Panc1 (cell line): ENCODE results near the gene KAZN.

Experiments
- POLR2AphosphoS5 ChIP-seq: IDR thresholded peaks from 2 replicates; pipeline ENCODE4 v1.6.1; 2012; ENCODE audit warnings: mild to moderate bottlenecking, low read depth, low read length, moderate library complexity
- SIN3A ChIP-seq: IDR thresholded peaks from 2 replicates; pipeline ENCODE4 v1.6.1; 2012; ENCODE audit warnings: low read depth, mild to moderate bottlenecking, low read length, moderate library complexity, borderline replicate concordance; ENCODE audit not compliant: insufficient read depth
- TCF7L2 ChIP-seq: IDR thresholded peaks from 2 replicates; pipeline ENCODE4 v1.6.1; 2011; ENCODE audit warnings: mild to moderate bottlenecking, low read depth, low read length, inconsistent platforms
- TF ChIP-seq, protein P1 (sequence below), 2 experiments: IDR thresholded peaks; 2 replicates each; pipeline ENCODE4 v1.6.1; 2011 to 2012; ENCODE audit warnings: low read depth in 2 of 2, control low read depth in 1 of 2, low read length in 1 of 2, mild to moderate bottlenecking in 1 of 2, moderate library complexity in 1 of 2; ENCODE audit not compliant: insufficient read depth in 1 of 2
- TF ChIP-seq, protein P2 (sequence below): fragments of 450-650 bp; IDR thresholded peaks from 2 replicates; pipeline ENCODE4 v1.5.1; 2017; ENCODE audit warnings: mild to moderate bottlenecking

DNA sequence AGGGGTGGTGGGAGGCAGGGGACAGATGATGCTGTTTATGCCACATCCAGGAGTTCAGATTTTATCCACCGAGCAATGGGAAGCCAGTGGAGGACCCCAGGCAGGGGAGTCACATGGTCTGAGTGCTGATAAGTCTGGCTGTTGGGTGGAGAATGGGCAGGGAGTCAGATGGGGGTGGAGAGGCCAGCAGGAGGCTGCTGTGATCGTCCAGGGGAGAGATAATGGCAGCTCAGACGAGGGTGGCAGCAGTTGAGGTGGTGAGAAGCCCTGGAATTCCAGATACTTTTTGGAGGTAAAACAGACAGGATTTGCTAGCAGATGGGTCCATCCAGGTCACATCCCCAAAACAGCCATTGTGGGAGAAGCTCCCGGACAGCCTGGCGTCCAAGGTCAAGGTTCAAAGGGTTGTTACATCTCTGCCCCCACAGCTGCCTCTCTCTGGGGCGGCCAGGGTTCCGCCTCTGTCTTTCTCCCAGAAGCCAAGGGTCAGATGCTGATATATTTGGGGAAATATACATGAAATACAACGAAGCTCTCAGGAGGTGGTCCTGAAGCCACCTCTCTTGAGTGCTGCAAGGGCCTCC is 303.0 kb downstream of the KAZN start:
- TF ChIP-seq, protein P1, sequence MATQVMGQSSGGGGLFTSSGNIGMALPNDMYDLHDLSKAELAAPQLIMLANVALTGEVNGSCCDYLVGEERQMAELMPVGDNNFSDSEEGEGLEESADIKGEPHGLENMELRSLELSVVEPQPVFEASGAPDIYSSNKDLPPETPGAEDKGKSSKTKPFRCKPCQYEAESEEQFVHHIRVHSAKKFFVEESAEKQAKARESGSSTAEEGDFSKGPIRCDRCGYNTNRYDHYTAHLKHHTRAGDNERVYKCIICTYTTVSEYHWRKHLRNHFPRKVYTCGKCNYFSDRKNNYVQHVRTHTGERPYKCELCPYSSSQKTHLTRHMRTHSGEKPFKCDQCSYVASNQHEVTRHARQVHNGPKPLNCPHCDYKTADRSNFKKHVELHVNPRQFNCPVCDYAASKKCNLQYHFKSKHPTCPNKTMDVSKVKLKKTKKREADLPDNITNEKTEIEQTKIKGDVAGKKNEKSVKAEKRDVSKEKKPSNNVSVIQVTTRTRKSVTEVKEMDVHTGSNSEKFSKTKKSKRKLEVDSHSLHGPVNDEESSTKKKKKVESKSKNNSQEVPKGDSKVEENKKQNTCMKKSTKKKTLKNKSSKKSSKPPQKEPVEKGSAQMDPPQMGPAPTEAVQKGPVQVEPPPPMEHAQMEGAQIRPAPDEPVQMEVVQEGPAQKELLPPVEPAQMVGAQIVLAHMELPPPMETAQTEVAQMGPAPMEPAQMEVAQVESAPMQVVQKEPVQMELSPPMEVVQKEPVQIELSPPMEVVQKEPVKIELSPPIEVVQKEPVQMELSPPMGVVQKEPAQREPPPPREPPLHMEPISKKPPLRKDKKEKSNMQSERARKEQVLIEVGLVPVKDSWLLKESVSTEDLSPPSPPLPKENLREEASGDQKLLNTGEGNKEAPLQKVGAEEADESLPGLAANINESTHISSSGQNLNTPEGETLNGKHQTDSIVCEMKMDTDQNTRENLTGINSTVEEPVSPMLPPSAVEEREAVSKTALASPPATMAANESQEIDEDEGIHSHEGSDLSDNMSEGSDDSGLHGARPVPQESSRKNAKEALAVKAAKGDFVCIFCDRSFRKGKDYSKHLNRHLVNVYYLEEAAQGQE (IDR thresholded peaks at IDR 0.05; ENCODE audit: insufficient read depth in 1 of 2, low read depth in 2 of 2, low read length in 1 of 2) = no peak
- TF ChIP-seq, protein P2, sequence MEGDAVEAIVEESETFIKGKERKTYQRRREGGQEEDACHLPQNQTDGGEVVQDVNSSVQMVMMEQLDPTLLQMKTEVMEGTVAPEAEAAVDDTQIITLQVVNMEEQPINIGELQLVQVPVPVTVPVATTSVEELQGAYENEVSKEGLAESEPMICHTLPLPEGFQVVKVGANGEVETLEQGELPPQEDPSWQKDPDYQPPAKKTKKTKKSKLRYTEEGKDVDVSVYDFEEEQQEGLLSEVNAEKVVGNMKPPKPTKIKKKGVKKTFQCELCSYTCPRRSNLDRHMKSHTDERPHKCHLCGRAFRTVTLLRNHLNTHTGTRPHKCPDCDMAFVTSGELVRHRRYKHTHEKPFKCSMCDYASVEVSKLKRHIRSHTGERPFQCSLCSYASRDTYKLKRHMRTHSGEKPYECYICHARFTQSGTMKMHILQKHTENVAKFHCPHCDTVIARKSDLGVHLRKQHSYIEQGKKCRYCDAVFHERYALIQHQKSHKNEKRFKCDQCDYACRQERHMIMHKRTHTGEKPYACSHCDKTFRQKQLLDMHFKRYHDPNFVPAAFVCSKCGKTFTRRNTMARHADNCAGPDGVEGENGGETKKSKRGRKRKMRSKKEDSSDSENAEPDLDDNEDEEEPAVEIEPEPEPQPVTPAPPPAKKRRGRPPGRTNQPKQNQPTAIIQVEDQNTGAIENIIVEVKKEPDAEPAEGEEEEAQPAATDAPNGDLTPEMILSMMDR = no peak
- TF ChIP-seq POLR2AphosphoS5 = no peak
- TF ChIP-seq SIN3A = no peak
- no peak for TF ChIP-seq TCF7L2
